Heart left ventricle (tissue), 16 donors: ENCODE data around the gene PLD6. TPM values are rescaled to one million over a fixed set of nuclear protein-coding genes. Genes with fewer than 3 reads are reported as not detected.

ENCODE experiments used
- ATAC-seq, 4 donors: fragments of 200-7000 bp; cut with Tn5 transposase; one replicate each; pipeline ENCODE4 v1.9.1; 2020 to 2022; ENCODE audit warnings: moderate library complexity in 4 of 4, mild to moderate bottlenecking in 3 of 4, moderate number of reproducible peaks in 1 of 4
- DNase-seq, 5 donors: peaks; one replicate each; pipeline ENCODE4 v3.0.0-alpha.2; 2020
- H3K27ac ChIP-seq, 12 donors: fragments of 200-600 bp; sonication (generic) in 4 of 12; one replicate each; pipeline versions ENCODE4 v1.5.0 to v1.8.0; 2016 to 2022; ENCODE audit warnings: mild to moderate bottlenecking in 2 of 12
- H3K27me3 ChIP-seq, 9 donors: fragments of 200-600 bp; sonication (generic) in 2 of 9; one replicate each; pipeline versions ENCODE4 v1.5.1 to v1.8.0; 2016 to 2022; ENCODE audit warnings: mild to moderate bottlenecking in 3 of 9
- H3K36me3 ChIP-seq, 9 donors: fragments of 200-600 bp; sonication (generic) in 2 of 9; one replicate each; pipeline versions ENCODE4 v1.5.0 to v1.8.0; 2018 to 2022; ENCODE audit warnings: mild to moderate bottlenecking in 2 of 9
- H3K4me1 ChIP-seq, 12 donors: fragments of 200-600 bp; sonication (generic) in 4 of 12; one replicate each; pipeline versions ENCODE4 v1.5.0 to v1.8.0; 2016 to 2022; ENCODE audit warnings: mild to moderate bottlenecking in 3 of 12
- H3K4me3 ChIP-seq, 12 donors: fragments of 200-600 bp; sonication (generic) in 4 of 12; one replicate each; pipeline versions ENCODE4 v1.5.0 to v1.8.0; 2017 to 2022; ENCODE audit warnings: mild to moderate bottlenecking in 9 of 12, moderate library complexity in 4 of 12
- H3K9me3 ChIP-seq, 12 donors: fragments of 200-600 bp; sonication (generic) in 4 of 12; one replicate each; pipeline versions ENCODE4 v1.5.0 to v1.8.0; 2016 to 2022; ENCODE audit warnings: mild to moderate bottlenecking in 1 of 12
- POLR2A ChIP-seq, 2 donors: fragments of 450-650 bp; IDR thresholded peaks; one replicate each; pipeline ENCODE4 v1.6.1; 2017; ENCODE audit warnings: antibody characterized with exemption in 2 of 2, mild to moderate bottlenecking in 2 of 2, moderate library complexity in 2 of 2
- WGBS, 4 donors: extraction: QIAGEN DNeasy Blood & Tissue Kit in 2 of 4; methylation state at CpG; one replicate each; pipeline versions ENCODE4 v1.1.5 to v1.1.7; 2013 to 2018; 5-methylcytosine and 5-hydroxymethylcytosine counted together
- intact Hi-C, 10 donors: fragments of 100-400 bp; cut with DNase I; formaldehyde crosslinking; loops; one replicate each; pipeline versions ENCODE4 v1.11.1 to v1.14.2; 2022
- polyA plus RNA-seq, 2 donors: library from polyadenylated mRNA; stranded (reverse); fragments of 200-250 nt; gene quantifications; one replicate each; pipeline ENCODE4 v1.2.3, GENCODE V29; 2013
- total RNA-seq, 9 donors: library from RNA; depleted of rRNA in 2 of 9; stranded (reverse); fragments of >200 nt in 2 of 9; fragmentation: NEBNext Ultra II Directional in 3 of 9; extraction: Animal tissue kit (Norgen Biotek cat#: 25700) in 3 of 9; gene quantifications; one replicate each; pipeline versions ENCODE4 v1.1.0 to v1.2.4, GENCODE V29; 2016 to 2023
- TF ChIP-seq, protein P1 (sequence below), 12 donors: fragments of 200-600 bp; sonication (generic) in 4 of 12; IDR thresholded peaks; one replicate each; pipeline versions ENCODE4 v1.5.0 to v1.8.0; 2018 to 2022; ENCODE audit warnings: antibody characterized with exemption in 12 of 12, mild to moderate bottlenecking in 5 of 12
- donor health status: ischemic (EF 13 %, LVEDD 7.1; RV severe dilation, severe dysfunction).
- donor health status: healthy with polysubstance abuse.
- donor health status: DM: no; HTN: yes; CAD: no.
- donor health status: DM: no; HTN: no; CAD: no.
- donor health status: ischemic (EF 25% LVEDD 6.9; RV normal size, moderate dysfunction).
- donor health status: ischemic (EF 25% LVEDD 5.7; RV mildly dilated, moderate dysfunction).
- donor health status: healthy.
- donor health status: DM: yes; HTN: yes; CAD: no.
- donor health status: ischemic (EF 35%, LVEDD 5.7; RV mildly dilated, moderate dysfunction).
- donor health status: nonischemic (EF 11% LVEDD 7.7; RV severe dilation, severe dysfunction).
- donor health status: DM: yes; HTN: yes; CAD: no.
- donor health status: PGD.
- donor health status: ischemic (EF 29% LVEDD 5.4; RV normal size, mild dysfunction).
- donor health status: nonischemic (EF 23%, LVEDD 6.1; RV moderate dilation, normal function).

Gene PLD6
- total and polyA plus RNA-seq, 11 donors: 3.8 to 11.8 (median 6.1) TPM

DNA sequence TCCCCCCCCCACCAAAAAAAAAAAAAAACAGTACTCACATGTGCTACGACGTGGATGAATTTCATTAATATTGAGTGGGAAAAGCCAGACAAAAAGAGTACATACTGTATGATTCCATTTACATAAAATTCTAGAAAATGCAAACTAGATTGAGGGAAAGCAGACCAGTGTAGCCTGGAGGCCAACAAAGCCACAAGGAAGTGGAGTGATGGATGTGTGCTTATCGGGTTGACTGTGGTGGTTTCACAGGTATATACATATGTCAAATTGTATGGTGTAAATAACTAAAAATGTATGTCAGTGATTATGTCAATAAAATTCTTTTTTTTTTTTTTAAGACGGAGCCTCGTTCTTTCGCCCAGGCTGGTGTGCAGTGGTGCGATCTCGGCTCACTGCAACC, 1.9 kb upstream of the PLD6 start:
- 85 to 89% (median 87%) methylated on average over 8 of the region's 8 CpGs for WGBS, 4 donors
- intact Hi-C loops: no loop called here
- peaks cover 0 to 37% (median 27%) of the 10 kb centered on the region in 12 donors for H3K4me1 ChIP-seq

DNA sequence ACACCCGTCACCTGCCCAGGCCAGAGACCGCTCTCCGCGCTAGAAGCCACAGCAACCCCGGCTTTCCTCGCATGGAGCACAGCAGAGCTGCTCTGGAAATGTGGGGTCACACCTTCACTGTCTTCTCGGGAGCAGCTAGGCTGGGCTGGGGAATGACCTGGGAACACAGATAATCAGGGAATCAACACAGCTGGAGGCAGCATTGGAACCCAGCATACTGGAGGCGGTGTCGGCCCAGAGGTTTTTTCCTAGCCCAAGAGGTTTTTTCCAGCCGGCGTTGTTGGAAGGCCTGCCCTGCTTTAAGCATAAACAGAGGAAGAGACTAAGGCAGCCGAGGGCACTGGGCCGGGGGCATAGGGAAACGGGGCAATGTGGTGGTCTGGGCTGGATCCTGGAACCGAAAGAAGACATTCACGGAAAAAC, 791 bp upstream of the PLD6 start:
- no peak for TF ChIP-seq POLR2A (IDR thresholded peaks at IDR 0.05)
- TF ChIP-seq, protein P1, sequence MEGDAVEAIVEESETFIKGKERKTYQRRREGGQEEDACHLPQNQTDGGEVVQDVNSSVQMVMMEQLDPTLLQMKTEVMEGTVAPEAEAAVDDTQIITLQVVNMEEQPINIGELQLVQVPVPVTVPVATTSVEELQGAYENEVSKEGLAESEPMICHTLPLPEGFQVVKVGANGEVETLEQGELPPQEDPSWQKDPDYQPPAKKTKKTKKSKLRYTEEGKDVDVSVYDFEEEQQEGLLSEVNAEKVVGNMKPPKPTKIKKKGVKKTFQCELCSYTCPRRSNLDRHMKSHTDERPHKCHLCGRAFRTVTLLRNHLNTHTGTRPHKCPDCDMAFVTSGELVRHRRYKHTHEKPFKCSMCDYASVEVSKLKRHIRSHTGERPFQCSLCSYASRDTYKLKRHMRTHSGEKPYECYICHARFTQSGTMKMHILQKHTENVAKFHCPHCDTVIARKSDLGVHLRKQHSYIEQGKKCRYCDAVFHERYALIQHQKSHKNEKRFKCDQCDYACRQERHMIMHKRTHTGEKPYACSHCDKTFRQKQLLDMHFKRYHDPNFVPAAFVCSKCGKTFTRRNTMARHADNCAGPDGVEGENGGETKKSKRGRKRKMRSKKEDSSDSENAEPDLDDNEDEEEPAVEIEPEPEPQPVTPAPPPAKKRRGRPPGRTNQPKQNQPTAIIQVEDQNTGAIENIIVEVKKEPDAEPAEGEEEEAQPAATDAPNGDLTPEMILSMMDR (IDR thresholded peaks at IDR 0.05): no peak
- DNase-seq: no peak

More for the DNA sequence above, 1.9 kb upstream of the PLD6 start:
- no peak for TF ChIP-seq POLR2A (IDR thresholded peaks at IDR 0.05)
- TF ChIP-seq, protein P1 (IDR thresholded peaks at IDR 0.05): no peak
- no peak overlapping the region for H3K4me3 ChIP-seq
- peaks cover 0 to 28% (median 19%) of the 10 kb centered on the region in 9 donors for H3K36me3 ChIP-seq
- DNase-seq: peak in 1 of 5 donors; percentile 1
- no peaks in the 10 kb centered on the region for H3K9me3 ChIP-seq
- ATAC-seq: no peak
- H3K27ac ChIP-seq: no peak overlapping the region
- no peaks in the 10 kb centered on the region for H3K27me3 ChIP-seq

DNA sequence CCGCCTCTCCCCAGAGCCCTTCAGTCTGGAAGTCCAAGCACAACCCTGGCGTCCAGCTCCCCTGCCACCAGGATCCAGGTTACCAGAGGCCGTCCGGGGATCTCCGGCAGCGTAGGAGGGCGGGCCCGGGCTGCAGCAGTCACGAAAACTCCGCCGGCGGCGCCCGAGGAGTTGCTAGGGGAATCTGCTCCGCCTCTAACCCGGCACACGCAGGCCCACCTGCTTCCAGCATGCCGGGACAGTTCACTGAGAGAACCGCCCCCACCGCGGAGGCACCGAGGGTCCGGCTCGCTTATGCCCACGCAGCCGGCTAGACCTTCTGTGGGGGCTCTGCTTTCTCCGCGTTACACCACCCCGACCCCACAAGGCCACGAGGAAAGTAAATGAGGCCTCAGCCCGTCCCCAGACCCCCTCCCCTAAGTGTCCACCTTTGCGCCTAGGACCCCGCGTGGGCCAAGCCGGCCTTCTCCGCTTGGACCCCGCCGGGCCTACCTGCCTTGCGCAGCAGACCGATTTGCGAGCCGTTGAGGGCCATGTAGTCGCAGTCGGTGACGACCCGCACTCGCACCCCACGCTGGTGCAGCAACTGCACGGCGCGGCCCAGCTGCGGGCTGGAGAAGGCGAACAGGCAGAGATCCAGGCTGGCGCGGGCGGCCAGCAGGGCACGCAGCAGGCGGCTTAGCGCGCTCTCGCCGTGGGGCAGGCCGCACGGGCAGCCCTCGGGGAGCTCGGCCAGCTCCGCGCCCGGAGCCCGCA, 587 bp downstream of the PLD6 start:
- Histone ChIP-seq H3K27me3 (no peaks in the 10 kb centered on the region), H3K4me1 (peaks cover 0 to 57% (median 40%) of the 10 kb centered on the region in 12 donors), H3K27ac (peak overlapping the region; percentile 60 to 96 (median 78)), H3K36me3 (peaks cover 0 to 9% (median under 1%) of the 10 kb centered on the region in 9 donors), H3K9me3 (no peaks in the 10 kb centered on the region), H3K4me3 (peak overlapping the region; percentile 23 to 68 (median 58))
- 9 to 22% (median 11%) methylated on average over 45 to 70 of the region's 70 CpGs for whole genome bisulfite sequencing, 4 donors
- ATAC-seq (peak in 3 of 4 donors; percentile 6 to 49 (median 49)), DNase-seq (peak; percentile 47 to 78 (median 57))
- TF ChIP-seq POLR2A (IDR thresholded peaks at IDR 0.05): no peak
- TF ChIP-seq, protein P1 (IDR thresholded peaks at IDR 0.05): peak in 1 of 12 donors; percentile 4
- intact Hi-C loops: no loop called here

More for the DNA sequence above, 791 bp upstream of the PLD6 start:
- peaks cover 0 to 48% (median 32%) of the 10 kb centered on the region in 12 donors for H3K4me1 ChIP-seq
- H3K9me3 ChIP-seq: no peaks in the 10 kb centered on the region
- H3K36me3 ChIP-seq: peaks cover 0 to 19% (median 11%) of the 10 kb centered on the region in 9 donors
- WGBS, 4 donors: 62 to 74% (median 72%) methylated on average over 16 of the region's 16 CpGs
- no peak overlapping the region for H3K4me3 ChIP-seq
- no peak for ATAC-seq
- intact Hi-C loops: no loop called here
- H3K27me3 ChIP-seq: no peaks in the 10 kb centered on the region
- H3K27ac ChIP-seq: peak overlapping the region in 8 of 12 donors; percentile 41 to 96 (median 80)

DNA sequence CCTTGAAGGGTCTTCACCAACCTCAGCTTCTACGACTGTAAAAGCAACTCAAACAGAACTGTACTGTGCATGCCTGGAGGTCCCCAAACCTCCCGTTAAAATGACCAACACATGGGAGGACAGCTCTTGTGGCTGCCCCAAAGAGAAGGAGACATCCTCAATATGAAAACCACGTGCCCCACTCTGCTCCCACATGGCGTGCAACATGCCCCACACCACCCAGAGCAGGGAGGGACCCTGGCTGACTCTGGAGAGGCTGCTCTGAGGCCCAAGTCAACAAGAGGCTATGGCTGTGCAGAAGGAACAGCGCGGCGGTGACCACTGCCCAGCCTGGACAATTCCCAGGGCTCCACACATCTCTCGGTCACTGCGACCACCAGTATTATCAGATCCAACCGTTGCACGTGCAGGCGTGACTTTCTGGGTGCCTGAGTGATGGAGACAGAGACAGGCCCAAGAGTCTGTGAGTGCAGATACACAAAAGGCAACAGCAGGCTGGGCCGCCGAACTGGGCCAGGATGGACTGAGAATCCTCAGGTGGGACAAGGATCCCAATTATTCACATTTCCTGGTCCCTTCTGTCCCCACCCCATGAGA, 1.4 kb downstream of the PLD6 start:
- peaks cover 0 to 9% (median 0%) of the 10 kb centered on the region in 9 donors for H3K36me3 ChIP-seq
- no peak for TF ChIP-seq POLR2A (IDR thresholded peaks at IDR 0.05)
- TF ChIP-seq, protein P1 (IDR thresholded peaks at IDR 0.05): no peak
- H3K4me3 ChIP-seq: peak overlapping the region in 10 of 12 donors; percentile 23 to 68 (median 60)
- ATAC-seq: no peak
- no peaks in the 10 kb centered on the region for H3K9me3 ChIP-seq
- peaks cover 0 to 62% (median 40%) of the 10 kb centered on the region in 12 donors for H3K4me1 ChIP-seq
- DNase-seq: peak in 1 of 5 donors; percentile 20
- 75 to 84% (median 80%) methylated on average over 5 to 14 of the region's 14 CpGs for WGBS, 4 donors
- H3K27me3 ChIP-seq: no peaks in the 10 kb centered on the region
- peak overlapping the region in 10 of 12 donors; percentile 23 to 96 (median 80) for H3K27ac ChIP-seq
- intact Hi-C loops: loop anchor here in 2 of 10 donors (5.0 kb wide), 2 partner anchors 47 to 52 kb away; no protein-coding TSS in a partner anchor
